ENCODE data around the gene SPATA20. TPM values are rescaled to one million over a fixed set of nuclear protein-coding genes. Genes with fewer than 3 reads are reported as not detected.

The SPATA20 gene
- total and polyA plus RNA-seq, 2 donors from 2014 or later, result 52.7 to 60.4 TPM

DNA sequence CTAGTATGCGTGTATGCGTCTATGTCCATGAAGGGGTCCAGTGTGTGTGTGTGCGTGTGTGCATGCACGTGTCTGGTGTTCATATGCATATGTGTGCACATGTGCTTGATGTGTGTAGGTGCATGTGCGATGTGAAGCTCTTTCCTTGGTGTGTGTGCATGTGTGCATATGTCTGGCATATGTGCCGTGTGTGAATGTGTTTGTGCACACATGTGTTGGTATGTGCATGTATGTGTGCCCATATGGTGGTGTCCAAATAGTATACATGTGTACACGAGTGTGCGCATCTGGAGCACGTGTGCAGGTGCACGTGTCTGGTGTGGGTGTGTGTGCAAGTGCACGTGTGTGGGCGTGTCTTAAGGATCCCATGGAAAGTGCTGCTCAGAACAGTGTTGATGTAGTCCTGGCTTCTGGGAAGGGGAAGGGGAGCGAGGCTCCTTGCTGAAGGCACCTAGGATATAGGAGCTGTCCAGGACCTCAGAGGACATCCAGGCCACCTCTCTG is 30.5 kb downstream of the SPATA20 start:
- peaks cover 0 to 2% (median 0%) of the 10 kb centered on the region in 3 donors for H3K36me3 ChIP-seq (ENCODE audit: control insufficient read depth in 2 of 3, insufficient read depth in 3 of 3, low read length in 3 of 3)
- no peaks in the 10 kb centered on the region for H3K27me3 ChIP-seq (ENCODE audit: control insufficient read depth, insufficient read depth, low read length)
- no peak overlapping the region for H3K27ac ChIP-seq (ENCODE audit: low read depth in 2 of 2, low read length in 2 of 2)
- DNase-seq, result no peak
- no peaks in the 10 kb centered on the region for H3K9me3 ChIP-seq (ENCODE audit: control insufficient read depth in 2 of 3, insufficient read depth in 1 of 3, low read length in 3 of 3)
- no peak for FAIRE-seq
- TF ChIP-seq, protein P1, sequence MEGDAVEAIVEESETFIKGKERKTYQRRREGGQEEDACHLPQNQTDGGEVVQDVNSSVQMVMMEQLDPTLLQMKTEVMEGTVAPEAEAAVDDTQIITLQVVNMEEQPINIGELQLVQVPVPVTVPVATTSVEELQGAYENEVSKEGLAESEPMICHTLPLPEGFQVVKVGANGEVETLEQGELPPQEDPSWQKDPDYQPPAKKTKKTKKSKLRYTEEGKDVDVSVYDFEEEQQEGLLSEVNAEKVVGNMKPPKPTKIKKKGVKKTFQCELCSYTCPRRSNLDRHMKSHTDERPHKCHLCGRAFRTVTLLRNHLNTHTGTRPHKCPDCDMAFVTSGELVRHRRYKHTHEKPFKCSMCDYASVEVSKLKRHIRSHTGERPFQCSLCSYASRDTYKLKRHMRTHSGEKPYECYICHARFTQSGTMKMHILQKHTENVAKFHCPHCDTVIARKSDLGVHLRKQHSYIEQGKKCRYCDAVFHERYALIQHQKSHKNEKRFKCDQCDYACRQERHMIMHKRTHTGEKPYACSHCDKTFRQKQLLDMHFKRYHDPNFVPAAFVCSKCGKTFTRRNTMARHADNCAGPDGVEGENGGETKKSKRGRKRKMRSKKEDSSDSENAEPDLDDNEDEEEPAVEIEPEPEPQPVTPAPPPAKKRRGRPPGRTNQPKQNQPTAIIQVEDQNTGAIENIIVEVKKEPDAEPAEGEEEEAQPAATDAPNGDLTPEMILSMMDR (IDR thresholded peaks at IDR 0.05; ENCODE audit: borderline replicate concordance, extremely low read depth, insufficient read depth), result no peak
- no peak overlapping the region for H3K9ac ChIP-seq (ENCODE audit: low read length in 3 of 3)
- H3K4me3 ChIP-seq (ENCODE audit: low read length in 3 of 3), result no peak overlapping the region
- no peaks in the 10 kb centered on the region for H3K4me1 ChIP-seq (ENCODE audit: control insufficient read depth in 2 of 3, insufficient read depth in 2 of 3, low read depth in 1 of 3, low read length in 3 of 3)
- intact Hi-C loops (cut with DNase I), result no loop called here

DNA sequence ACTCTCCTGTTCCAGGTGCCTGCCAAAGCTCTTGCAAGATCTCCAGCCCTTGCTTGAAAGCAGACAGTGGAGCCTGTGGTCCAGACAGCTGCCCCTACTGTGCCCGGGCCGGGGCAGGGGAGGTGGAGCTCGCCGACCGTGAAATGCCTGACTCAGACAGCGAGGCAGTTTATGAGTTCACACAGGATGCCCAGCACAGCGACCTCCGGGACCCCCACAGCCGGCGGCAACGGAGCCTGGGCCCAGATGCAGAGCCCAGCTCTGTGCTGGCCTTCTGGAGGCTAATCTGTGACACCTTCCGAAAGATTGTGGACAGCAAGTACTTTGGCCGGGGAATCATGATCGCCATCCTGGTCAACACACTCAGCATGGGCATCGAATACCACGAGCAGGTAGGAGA is 31.2 kb downstream of the SPATA20 start:
- H3K4me3 ChIP-seq (ENCODE audit: low read length in 3 of 3), result no peak overlapping the region
- no peak overlapping the region for H3K9ac ChIP-seq (ENCODE audit: low read length in 3 of 3)
- TF ChIP-seq, protein P1 (IDR thresholded peaks at IDR 0.05; ENCODE audit: borderline replicate concordance, extremely low read depth, insufficient read depth), result no peak
- H3K27ac ChIP-seq (ENCODE audit: low read depth in 2 of 2, low read length in 2 of 2), result no peak overlapping the region
- intact Hi-C loops (cut with DNase I), result no loop called here
- peaks cover 0 to 2% (median 0%) of the 10 kb centered on the region in 3 donors for H3K36me3 ChIP-seq (ENCODE audit: control insufficient read depth in 2 of 3, insufficient read depth in 3 of 3, low read length in 3 of 3)
- H3K4me1 ChIP-seq (ENCODE audit: control insufficient read depth in 2 of 3, insufficient read depth in 2 of 3, low read depth in 1 of 3, low read length in 3 of 3), result no peaks in the 10 kb centered on the region
- H3K27me3 ChIP-seq (ENCODE audit: control insufficient read depth, insufficient read depth, low read length), result no peaks in the 10 kb centered on the region
- DNase-seq (no peak), FAIRE-seq (no peak)
- no peaks in the 10 kb centered on the region for H3K9me3 ChIP-seq (ENCODE audit: control insufficient read depth in 2 of 3, insufficient read depth in 1 of 3, low read length in 3 of 3)

DNA sequence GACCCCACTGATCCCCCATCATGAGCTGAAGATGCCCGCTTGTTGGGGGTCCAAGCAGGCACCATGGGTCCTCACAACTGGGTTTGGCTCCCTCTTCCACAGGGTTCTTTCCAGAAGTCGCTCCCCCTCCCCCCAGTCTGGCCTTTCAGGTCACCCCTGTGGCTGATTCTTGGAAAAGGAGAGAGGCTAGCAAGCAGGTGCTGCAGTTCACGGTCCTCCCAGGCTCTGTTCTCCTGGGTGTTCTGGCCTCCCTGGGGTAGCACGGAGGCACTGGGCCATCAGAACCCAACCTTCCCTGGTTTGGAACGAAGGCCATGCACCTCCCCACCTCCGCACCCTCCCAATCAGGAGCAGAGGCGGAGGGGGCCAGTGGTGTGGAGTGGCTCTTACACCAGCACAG is 32.4 kb downstream of the SPATA20 start:
- Histone ChIP-seq H3K36me3 (ENCODE audit: control insufficient read depth in 2 of 3, insufficient read depth in 3 of 3, low read length in 3 of 3) (peaks cover 0 to 2% (median 0%) of the 10 kb centered on the region in 3 donors), H3K9ac (ENCODE audit: low read length in 3 of 3) (no peak overlapping the region), H3K27ac (ENCODE audit: low read depth in 2 of 2, low read length in 2 of 2) (no peak overlapping the region), H3K9me3 (ENCODE audit: control insufficient read depth in 2 of 3, insufficient read depth in 1 of 3, low read length in 3 of 3) (no peaks in the 10 kb centered on the region), H3K27me3 (ENCODE audit: control insufficient read depth, insufficient read depth, low read length) (no peaks in the 10 kb centered on the region), H3K4me1 (ENCODE audit: control insufficient read depth in 2 of 3, insufficient read depth in 2 of 3, low read depth in 1 of 3, low read length in 3 of 3) (no peaks in the 10 kb centered on the region), H3K4me3 (ENCODE audit: low read length in 3 of 3) (no peak overlapping the region)
- no peak for DNase-seq
- FAIRE-seq, result no peak
- intact Hi-C loops (cut with DNase I), result no loop called here
- TF ChIP-seq, protein P1 (IDR thresholded peaks at IDR 0.05; ENCODE audit: borderline replicate concordance, extremely low read depth, insufficient read depth), result no peak

DNA sequence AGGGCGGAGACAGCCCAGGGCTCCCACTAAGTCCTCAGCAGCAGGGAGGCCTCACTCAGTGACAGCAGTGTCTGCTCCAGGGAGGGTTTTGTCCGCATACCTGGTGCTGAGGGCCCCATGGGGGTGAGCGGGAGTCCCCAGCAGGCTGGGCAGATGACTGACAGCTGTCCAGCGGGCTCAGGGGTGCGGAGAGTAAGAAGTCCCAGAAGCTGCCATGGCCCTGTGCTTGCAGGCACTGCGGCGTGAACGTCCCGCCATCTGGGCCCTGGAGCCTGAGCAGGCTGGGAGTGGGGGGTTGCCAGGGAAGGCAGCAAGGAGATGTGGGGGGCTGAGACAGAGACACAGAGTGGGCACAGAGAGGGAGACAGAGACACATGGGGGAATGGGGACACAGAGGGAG is 33.7 kb downstream of the SPATA20 start:
- DNase-seq (no peak), FAIRE-seq (no peak)
- intact Hi-C loops (cut with DNase I), result no loop called here
- Histone ChIP-seq H3K9me3 (ENCODE audit: control insufficient read depth in 2 of 3, insufficient read depth in 1 of 3, low read length in 3 of 3) (no peaks in the 10 kb centered on the region), H3K27ac (ENCODE audit: low read depth in 2 of 2, low read length in 2 of 2) (no peak overlapping the region), H3K27me3 (ENCODE audit: control insufficient read depth, insufficient read depth, low read length) (no peaks in the 10 kb centered on the region), H3K36me3 (ENCODE audit: control insufficient read depth in 2 of 3, insufficient read depth in 3 of 3, low read length in 3 of 3) (peaks cover 0 to 2% (median 0%) of the 10 kb centered on the region in 3 donors), H3K9ac (ENCODE audit: low read length in 3 of 3) (no peak overlapping the region), H3K4me1 (ENCODE audit: control insufficient read depth in 2 of 3, insufficient read depth in 2 of 3, low read depth in 1 of 3, low read length in 3 of 3) (no peaks in the 10 kb centered on the region), H3K4me3 (ENCODE audit: low read length in 3 of 3) (no peak overlapping the region)
- TF ChIP-seq, protein P1 (IDR thresholded peaks at IDR 0.05; ENCODE audit: borderline replicate concordance, extremely low read depth, insufficient read depth), result no peak
